Retinal pigment epithelial cell (primary cell): Measurements from ENCODE around the gene TMEM126B.
A peak's percentile ranks its signal among the peaks of the same experiment; 100 is the strongest.
"Not testable (repeated sequence)": the region's sequence is repeated elsewhere in the genome, so short reads cannot be mapped to it uniquely, and the experiment has no call there.

Experiments
- DNase-seq: peaks from one replicate; pipeline ENCODE4 v3.0.0-alpha.2; 2010; ENCODE audit warnings: low read depth
- H3K4me3 ChIP-seq: 2 replicates; pipeline ENCODE4 v1.5.1; 2011; ENCODE audit warnings: mild to moderate bottlenecking, low read length, control low read depth, moderate library complexity
- CTCF ChIP-seq: conservative IDR thresholded peaks from 2 replicates; pipeline ENCODE4 v1.5.1; 2011; ENCODE audit warnings: low read depth, low read length, control low read depth, inconsistent platforms

The TMEM126B gene

DNA sequence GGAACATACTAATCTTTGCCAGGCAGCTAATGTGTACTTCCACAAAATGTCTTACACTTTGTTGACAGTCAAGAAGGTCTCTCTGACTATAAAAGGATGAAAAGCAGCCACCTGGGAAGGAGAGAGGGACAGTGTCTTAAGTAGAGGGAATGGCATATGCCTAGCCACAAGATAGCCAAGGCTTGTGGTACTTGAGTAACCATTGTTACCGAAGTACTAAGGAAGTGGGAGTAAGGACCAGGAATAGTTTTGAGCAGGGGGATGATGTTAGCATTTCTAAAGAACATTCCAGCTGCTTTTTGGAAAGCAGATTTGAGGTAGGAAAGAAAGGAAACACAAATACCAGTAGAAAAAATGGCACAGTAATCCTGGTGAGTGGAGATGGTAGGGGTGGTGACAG is 22.7 kb downstream of the TMEM126B start:
- H3K4me3 ChIP-seq = no peak overlapping the region

GRCh38 chr11:85652786-85653447 is 24.5 kb downstream of the TMEM126B start:
- no peak overlapping the region for H3K4me3 ChIP-seq
- no peak for TF ChIP-seq CTCF
- DNase-seq = no peak

More for the DNA sequence above, 22.7 kb downstream of the TMEM126B start:
- no peak for DNase-seq
- no peak for TF ChIP-seq CTCF

- DNase-seq, H3K4me3 ChIP-seq: not testable (repeated sequence)
Observed at GRCh38 chr11:85654343-85654742, 25.9 kb downstream of the TMEM126B start.

DNA sequence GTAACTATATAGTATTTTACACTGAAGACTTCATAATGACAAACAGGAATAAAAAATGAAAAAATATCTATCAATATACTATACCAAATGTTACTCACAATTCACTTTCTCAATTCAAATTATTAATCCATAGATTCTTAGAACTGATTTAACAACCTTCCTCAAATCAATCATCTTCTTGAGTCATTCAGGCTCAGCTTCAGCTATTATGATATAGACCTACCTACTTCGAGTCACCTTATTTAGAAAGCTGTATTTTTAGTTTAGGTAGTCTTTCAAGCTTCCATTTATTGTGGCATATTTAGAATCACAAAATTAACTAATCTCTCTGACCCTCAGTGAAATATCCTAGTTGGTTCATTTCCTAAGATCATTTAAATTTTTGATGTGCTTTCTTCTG is 28.4 kb downstream of the TMEM126B start:
- DNase-seq = no peak
- no peak for TF ChIP-seq CTCF
- H3K4me3 ChIP-seq = no peak overlapping the region

- H3K4me3 ChIP-seq = no peak overlapping the region
- DNase-seq = no peak
- no peak for TF ChIP-seq CTCF
Observed at GRCh38 chr11:85658180-85658579, 29.8 kb downstream of the TMEM126B start.

DNA sequence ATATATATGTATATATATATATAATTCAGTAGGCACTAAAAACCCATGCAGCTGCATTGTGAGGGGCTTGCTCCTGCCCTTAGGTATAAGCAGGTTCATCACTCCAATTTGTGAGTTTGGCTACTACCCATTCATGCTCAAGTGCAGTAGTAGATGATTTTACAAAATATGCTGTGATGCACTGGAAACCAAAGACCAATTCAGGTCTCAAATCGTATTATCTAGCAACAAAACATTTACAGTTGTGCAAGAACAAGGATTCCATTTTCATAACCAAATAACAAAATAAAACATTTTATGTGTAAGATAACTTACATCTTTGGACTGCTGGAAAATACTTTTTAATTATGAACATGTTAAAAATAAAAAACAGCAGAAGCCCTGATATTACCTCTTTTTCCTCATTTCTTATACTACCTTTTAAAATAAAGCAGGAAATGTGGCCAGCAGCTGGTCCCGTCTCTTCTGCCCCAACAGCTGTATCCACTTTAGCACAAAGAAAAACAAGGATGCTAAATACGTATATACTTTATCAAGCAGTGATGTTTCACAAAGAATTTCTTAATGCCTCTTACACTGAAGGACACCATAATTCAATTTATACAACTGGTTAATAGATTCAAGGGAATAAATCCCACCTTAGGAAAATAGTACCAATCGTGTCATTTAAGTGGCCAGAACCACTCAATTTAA is 33.7 kb downstream of the TMEM126B start:
- no peak for DNase-seq
- no peak for TF ChIP-seq CTCF
- H3K4me3 ChIP-seq = peak overlapping the region; percentile 79

- peak overlapping the region; percentile 79 for H3K4me3 ChIP-seq
- no peak for TF ChIP-seq CTCF
- no peak for DNase-seq
Observed at GRCh38 chr11:85663080-85663752, 34.8 kb downstream of the TMEM126B start.
